Measurements from ENCODE around the gene MRPS11. TPM values are rescaled to one million over a fixed set of nuclear protein-coding genes. Genes with fewer than 3 reads are reported as not detected.

The MRPS11 gene
- total RNA-seq, 1 donor from 2014 or later, result 31.1 TPM

DNA sequence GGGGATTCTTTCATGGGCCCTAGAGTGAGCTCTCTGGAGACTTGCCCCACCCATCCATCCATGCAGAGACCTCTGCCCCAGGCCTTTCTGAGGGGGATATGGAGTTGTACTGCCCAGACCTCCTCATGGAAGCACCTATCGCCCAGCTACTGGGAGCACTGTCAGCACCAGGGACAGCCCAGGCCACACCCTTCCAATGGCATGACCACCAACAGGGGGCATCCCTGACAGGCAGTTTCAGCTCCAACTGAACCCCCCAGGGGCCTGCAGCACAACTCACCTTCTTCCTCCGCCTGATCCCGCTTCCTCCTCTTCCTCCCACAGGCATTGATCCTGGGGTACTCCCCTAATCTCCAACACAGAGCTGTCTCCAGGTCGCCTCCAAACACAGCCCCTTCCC is 21.8 kb downstream of the MRPS11 start:
- TF ChIP-seq, protein P1, sequence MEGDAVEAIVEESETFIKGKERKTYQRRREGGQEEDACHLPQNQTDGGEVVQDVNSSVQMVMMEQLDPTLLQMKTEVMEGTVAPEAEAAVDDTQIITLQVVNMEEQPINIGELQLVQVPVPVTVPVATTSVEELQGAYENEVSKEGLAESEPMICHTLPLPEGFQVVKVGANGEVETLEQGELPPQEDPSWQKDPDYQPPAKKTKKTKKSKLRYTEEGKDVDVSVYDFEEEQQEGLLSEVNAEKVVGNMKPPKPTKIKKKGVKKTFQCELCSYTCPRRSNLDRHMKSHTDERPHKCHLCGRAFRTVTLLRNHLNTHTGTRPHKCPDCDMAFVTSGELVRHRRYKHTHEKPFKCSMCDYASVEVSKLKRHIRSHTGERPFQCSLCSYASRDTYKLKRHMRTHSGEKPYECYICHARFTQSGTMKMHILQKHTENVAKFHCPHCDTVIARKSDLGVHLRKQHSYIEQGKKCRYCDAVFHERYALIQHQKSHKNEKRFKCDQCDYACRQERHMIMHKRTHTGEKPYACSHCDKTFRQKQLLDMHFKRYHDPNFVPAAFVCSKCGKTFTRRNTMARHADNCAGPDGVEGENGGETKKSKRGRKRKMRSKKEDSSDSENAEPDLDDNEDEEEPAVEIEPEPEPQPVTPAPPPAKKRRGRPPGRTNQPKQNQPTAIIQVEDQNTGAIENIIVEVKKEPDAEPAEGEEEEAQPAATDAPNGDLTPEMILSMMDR (IDR thresholded peaks at IDR 0.05; ENCODE audit: insufficient read depth, low read length, severe bottlenecking), result no peak
- DNase-seq (ENCODE audit: low read depth) (no peak), FAIRE-seq (no peak)
- no peaks in the 10 kb centered on the region for H3K27me3 ChIP-seq (ENCODE audit: control insufficient read depth, insufficient read depth, low read length)
- H3K36me3 ChIP-seq (ENCODE audit: control insufficient read depth, insufficient read depth, low read length), result no peaks in the 10 kb centered on the region
- H3K4me3 ChIP-seq (ENCODE audit: low read depth, low read length), result no peak overlapping the region

DNA sequence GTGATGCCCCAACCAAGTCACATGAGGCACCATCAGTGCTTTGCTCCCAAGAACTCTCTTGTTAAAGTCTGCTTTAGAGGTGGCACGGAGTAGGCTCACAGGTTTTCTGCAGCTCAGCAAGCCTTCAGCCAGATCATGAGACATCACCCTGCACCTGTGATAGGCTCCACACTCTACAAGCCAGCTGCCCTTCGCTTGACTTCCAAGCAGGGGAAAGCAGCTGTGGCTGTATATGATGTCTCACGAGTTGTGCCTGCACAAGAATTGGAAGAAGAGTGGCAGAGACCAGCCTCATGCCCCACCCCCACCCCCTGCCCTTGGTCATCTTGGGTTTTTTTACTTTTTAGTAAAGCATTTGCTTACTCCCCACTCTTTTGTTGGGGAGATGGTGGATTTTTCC is 22.5 kb downstream of the MRPS11 start:
- H3K27me3 ChIP-seq (ENCODE audit: control insufficient read depth, insufficient read depth, low read length), result no peaks in the 10 kb centered on the region
- TF ChIP-seq, protein P1 (IDR thresholded peaks at IDR 0.05; ENCODE audit: insufficient read depth, low read length, severe bottlenecking), result no peak
- no peak overlapping the region for H3K4me3 ChIP-seq (ENCODE audit: low read depth, low read length)
- no peaks in the 10 kb centered on the region for H3K36me3 ChIP-seq (ENCODE audit: control insufficient read depth, insufficient read depth, low read length)
- no peak for FAIRE-seq
- DNase-seq (ENCODE audit: low read depth), result no peak

- no peak for FAIRE-seq
- H3K27me3 ChIP-seq (ENCODE audit: control insufficient read depth, insufficient read depth, low read length), result no peaks in the 10 kb centered on the region
- no peak for DNase-seq (ENCODE audit: low read depth)
- H3K4me3 ChIP-seq (ENCODE audit: low read depth, low read length), result no peak overlapping the region
- H3K36me3 ChIP-seq (ENCODE audit: control insufficient read depth, insufficient read depth, low read length), result no peaks in the 10 kb centered on the region
- TF ChIP-seq, protein P1 (IDR thresholded peaks at IDR 0.05; ENCODE audit: insufficient read depth, low read length, severe bottlenecking), result no peak
Observed at GRCh38 chr15:88491158-88491557, 23.6 kb downstream of the MRPS11 start.

GRCh38 chr15:88493844-88494243 is 26.3 kb downstream of the MRPS11 start:
- FAIRE-seq, result no peak
- Histone ChIP-seq H3K27me3 (ENCODE audit: control insufficient read depth, insufficient read depth, low read length) (no peaks in the 10 kb centered on the region), H3K4me3 (ENCODE audit: low read depth, low read length) (no peak overlapping the region), H3K36me3 (ENCODE audit: control insufficient read depth, insufficient read depth, low read length) (no peaks in the 10 kb centered on the region)
- DNase-seq (ENCODE audit: low read depth), result no peak
- TF ChIP-seq, protein P1 (IDR thresholded peaks at IDR 0.05; ENCODE audit: insufficient read depth, low read length, severe bottlenecking), result no peak

GRCh38 chr15:88497109-88497765 is 29.7 kb downstream of the MRPS11 start:
- no peaks in the 10 kb centered on the region for H3K27me3 ChIP-seq (ENCODE audit: control insufficient read depth, insufficient read depth, low read length)
- TF ChIP-seq, protein P1 (IDR thresholded peaks at IDR 0.05; ENCODE audit: insufficient read depth, low read length, severe bottlenecking), result no peak
- no peak overlapping the region for H3K4me3 ChIP-seq (ENCODE audit: low read depth, low read length)

GRCh38 chr15:88498996-88499395 is 31.5 kb downstream of the MRPS11 start:
- TF ChIP-seq, protein P1 (IDR thresholded peaks at IDR 0.05; ENCODE audit: insufficient read depth, low read length, severe bottlenecking), result no peak
- DNase-seq (ENCODE audit: low read depth) (no peak), FAIRE-seq (no peak)

More at GRCh38 chr15:88497109-88497765, 29.7 kb downstream of the MRPS11 start:
- no peaks in the 10 kb centered on the region for H3K36me3 ChIP-seq (ENCODE audit: control insufficient read depth, insufficient read depth, low read length)
- FAIRE-seq (no peak), DNase-seq (ENCODE audit: low read depth) (no peak)

More at GRCh38 chr15:88498996-88499395, 31.5 kb downstream of the MRPS11 start:
- Histone ChIP-seq H3K27me3 (ENCODE audit: control insufficient read depth, insufficient read depth, low read length) (no peaks in the 10 kb centered on the region), H3K36me3 (ENCODE audit: control insufficient read depth, insufficient read depth, low read length) (no peaks in the 10 kb centered on the region), H3K4me3 (ENCODE audit: low read depth, low read length) (no peak overlapping the region)
